ENCODE measurements around the gene UBE2F. TPM values are rescaled to one million over a fixed set of nuclear protein-coding genes. Genes with fewer than 3 reads are reported as not detected.

UBE2F gene
- polyA plus RNA-seq, 1 of the 3 experiments (the other 2 are of a cell fraction): 56.9 TPM

- Histone ChIP-seq H3K9ac (no peak overlapping the region), H3K4me3 (ENCODE audit: low read depth in 2 of 2, low read length in 1 of 2) (no peak overlapping the region), H3K4me1 (ENCODE audit: control insufficient read depth in 1 of 2, insufficient read depth in 2 of 2, low read depth in 1 of 2, low read length in 1 of 2) (peaks cover 5 to 7% of the 10 kb centered on the region in 2 experiments; a peak in 2 of 4 replicates), H3K27ac (ENCODE audit: low read depth in 2 of 2, low read length in 1 of 2) (no peak overlapping the region), H3F3A (replicated peaks; ENCODE audit: insufficient read depth) (no peaks in the 10 kb centered on the region), H3K79me2 (ENCODE audit: insufficient read depth) (peaks cover 12% of the 10 kb centered on the region; the same call in 1 of the 2 replicates), H2AFZ (ENCODE audit: low read depth) (no peak overlapping the region), H3K9me3 (no peaks in the 10 kb centered on the region), H4K20me1 (ENCODE audit: insufficient read depth) (no peaks in the 10 kb centered on the region), H3K36me3 (replicated peaks in 1 of 2; ENCODE audit: control insufficient read depth in 1 of 2, insufficient read depth in 2 of 2, low read length in 1 of 2) (peaks cover 23 to 45% of the 10 kb centered on the region in 2 experiments), H3K9me2 (no peaks in the 10 kb centered on the region), H3K27me3 (ENCODE audit: insufficient read depth) (no peaks in the 10 kb centered on the region), H3K4me2 (no peak overlapping the region)
- TF ChIP-seq YY1 (IDR thresholded peaks at IDR 0.05; ENCODE audit: low read depth): no peak
- TF ChIP-seq RFX5 (IDR thresholded peaks at IDR 0.05; ENCODE audit: low read length): no peak
- TF ChIP-seq SIN3A (IDR thresholded peaks at IDR 0.05; ENCODE audit: borderline replicate concordance, low read depth, low read length): no peak
- no peak for TF ChIP-seq REST (IDR thresholded peaks at IDR 0.05; ENCODE audit: low read depth, low read length)
- no peak for TF ChIP-seq IRF3 (IDR thresholded peaks at IDR 0.05; ENCODE audit: low read depth, low read length)
- no peak for TF ChIP-seq RXRA (IDR thresholded peaks at IDR 0.05; ENCODE audit: borderline replicate concordance, low read depth)
- no peak for TF ChIP-seq SMC3 (IDR thresholded peaks at IDR 0.05; ENCODE audit: low read depth, low read length)
- TF ChIP-seq ZBTB33 (IDR thresholded peaks at IDR 0.05; ENCODE audit: borderline replicate concordance, low read depth): no peak
- TF ChIP-seq GABPA (IDR thresholded peaks at IDR 0.05; ENCODE audit: low read depth): no peak
- TF ChIP-seq MEF2A (IDR thresholded peaks at IDR 0.05; ENCODE audit: borderline replicate concordance, low read depth): no peak
- no peak for TF ChIP-seq CTCF (IDR thresholded peaks at IDR 0.05)
- TF ChIP-seq EP300 (IDR thresholded peaks at IDR 0.05; ENCODE audit: borderline replicate concordance in 1 of 2, low read depth in 1 of 2, low read length in 1 of 2): no peak
- TF ChIP-seq GATA2 (CRISPR knock-in tag; IDR thresholded peaks at IDR 0.05): no peak
- TF ChIP-seq TCF12 (IDR thresholded peaks at IDR 0.05): no peak
- no peak for TF ChIP-seq PBX3 (IDR thresholded peaks at IDR 0.05)
- no peak for TF ChIP-seq TAF1 (IDR thresholded peaks at IDR 0.05; ENCODE audit: borderline replicate concordance, low read depth, low read length)
- no peak for TF ChIP-seq NFIC (IDR thresholded peaks at IDR 0.05; ENCODE audit: borderline replicate concordance)
- DNase-seq: no peak
- 87% methylated on average over 18 of the region's 18 CpGs for WGBS (ENCODE audit: low lambda C conversion rate)
- ChIA-PET POLR2A (no interaction called here), CTCF (interaction anchor here (1.8 kb wide), 1 partner anchor 97 kb away, joined by 4 read pairs; no protein-coding TSS in a partner anchor)
Measured at GRCh38 chr2:238065071-238065846, 98.4 kb downstream of the UBE2F start.
